HepG2 (cell line): ENCODE results near the gene AGAP3. TPM values are rescaled to one million over a fixed set of nuclear protein-coding genes. Genes with fewer than 3 reads are reported as not detected.

ENCODE experiments used
- GMEB2 ChIP-seq: IDR thresholded peaks from 2 replicates; pipeline ENCODE4 v1.6.1; 2016; ENCODE audit warnings: missing biosample characterization, missing genetic modification reagents, low read depth
- HNF4G ChIP-seq, 2 experiments: sonication (generic) in 1 of 2; formaldehyde crosslinking in 1 of 2; IDR thresholded peaks; 2 replicates each; pipeline versions ENCODE4 v1.4.0 to v1.6.1; 2011 to 2020; ENCODE audit warnings: borderline replicate concordance in 2 of 2, low read depth in 2 of 2, mild to moderate bottlenecking in 2 of 2, low read length in 1 of 2, missing genetic modification reagents in 1 of 2, moderate library complexity in 1 of 2
- HNRNPL ChIP-seq: fragments of 200-400 bp; formaldehyde crosslinking; IDR thresholded peaks from 2 replicates; pipeline ENCODE4 v1.6.1; 2017; ENCODE audit warnings: mild to moderate bottlenecking, low read depth, low read length
- HNRNPLL ChIP-seq: fragments of 200-400 bp; formaldehyde crosslinking; IDR thresholded peaks from 2 replicates; pipeline ENCODE4 v1.6.1; 2017; ENCODE audit warnings: mild to moderate bottlenecking, low read depth, low read length; ENCODE audit not compliant: poor library complexity, severe bottlenecking
- KLF16 ChIP-seq, 2 experiments: sonication (generic) in 1 of 2; formaldehyde crosslinking in 1 of 2; IDR thresholded peaks; 2 replicates each; pipeline versions ENCODE4 v1.6.1 to v1.8.0; 2016 to 2023; ENCODE audit warnings: missing genetic modification reagents in 2 of 2, missing compliant biosample characterization in 1 of 2
- PAF1 ChIP-seq: IDR thresholded peaks from 2 replicates; pipeline ENCODE4 v1.6.1; 2016; ENCODE audit warnings: missing genetic modification reagents, missing compliant biosample characterization
- SALL2 ChIP-seq: sonication (generic); formaldehyde crosslinking; IDR thresholded peaks from 2 replicates; pipeline ENCODE4 v1.8.1; 2023; ENCODE audit warnings: mild to moderate bottlenecking, missing genetic modification reagents, inconsistent platforms
- SIX1 ChIP-seq: sonication (generic); formaldehyde crosslinking; IDR thresholded peaks from 2 replicates; pipeline ENCODE4 v1.4.0; 2020; ENCODE audit warnings: missing genetic modification reagents, borderline replicate concordance
- SNAI1 ChIP-seq: sonication (generic); formaldehyde crosslinking; IDR thresholded peaks from 2 replicates; pipeline ENCODE4 v1.5.0; 2020; ENCODE audit warnings: mild to moderate bottlenecking, missing genetic modification reagents, borderline replicate concordance
- SOX5 ChIP-seq: IDR thresholded peaks from 2 replicates; pipeline ENCODE4 v1.6.1; 2016; ENCODE audit warnings: borderline replicate concordance
- SRY ChIP-seq: sonication (generic); formaldehyde crosslinking; IDR thresholded peaks from 2 replicates; pipeline ENCODE4 v1.8.0; 2022; ENCODE audit warnings: mild to moderate bottlenecking, missing genetic modification reagents
- TCF7 ChIP-seq: sonication (generic); IDR thresholded peaks from 2 replicates; pipeline ENCODE4 v1.6.1; 2016; ENCODE audit warnings: antibody characterized with exemption, low read depth
- YY1 ChIP-seq: IDR thresholded peaks from 2 replicates; pipeline ENCODE4 v1.6.1; 2011; ENCODE audit warnings: low read length, low read depth, moderate library complexity, mild to moderate bottlenecking; ENCODE audit not compliant: insufficient read depth, insufficient replicate concordance
- ZFX ChIP-seq: sonication (generic); formaldehyde crosslinking; IDR thresholded peaks from 2 replicates; pipeline ENCODE4 v1.4.0; 2020; ENCODE audit warnings: mild to moderate bottlenecking, low read depth, missing genetic modification reagents, moderate library complexity
- ZNF446 ChIP-seq: sonication (generic); formaldehyde crosslinking; IDR thresholded peaks from 2 replicates; pipeline ENCODE4 v1.5.0; 2020; ENCODE audit warnings: mild to moderate bottlenecking, missing genetic modification reagents
- ZNF451 ChIP-seq: sonication (generic); formaldehyde crosslinking; IDR thresholded peaks from 2 replicates; pipeline ENCODE4 v1.5.0; 2020; ENCODE audit warnings: mild to moderate bottlenecking, missing genetic modification reagents
- ZNF687 ChIP-seq: sonication (generic); formaldehyde crosslinking; IDR thresholded peaks from 2 replicates; pipeline ENCODE4 v1.5.1; 2020; ENCODE audit warnings: mild to moderate bottlenecking, missing genetic modification reagents, moderate library complexity
- ZNF766 ChIP-seq: sonication (generic); formaldehyde crosslinking; IDR thresholded peaks from 2 replicates; pipeline ENCODE4 v1.5.0; 2020; ENCODE audit warnings: missing genetic modification reagents, borderline replicate concordance
- ZSCAN5A ChIP-seq: sonication (generic); formaldehyde crosslinking; IDR thresholded peaks from 2 replicates; pipeline ENCODE4 v1.8.0; 2022; ENCODE audit warnings: mild to moderate bottlenecking, missing genetic modification reagents, borderline replicate concordance
- polyA plus RNA-seq, 8 experiments: library from polyadenylated mRNA; depleted of rRNA in 3 of 8; stranded (reverse) in 7 of 8; unstranded in 1 of 8; fragments of >200 nt; fragmentation: Illumina TruSeq in 4 of 8; extraction: Trizol in 4 of 8; gene quantifications; 2 replicates each; pipeline versions ENCODE4 v1.2.1 to v1.2.3, GENCODE V29; 2011 to 2016; ENCODE audit warnings: low read depth in 4 of 8, missing spikeins in 1 of 8, mixed read lengths in 1 of 8; ENCODE audit not compliant: insufficient read depth in 1 of 8
- total RNA-seq, 5 experiments: library from RNA; depleted of rRNA; stranded (reverse); fragments of >200 nt; fragmentation: Illumina TruSeq; extraction: Trizol; gene quantifications; 2 replicates each; pipeline ENCODE4 v1.2.3, GENCODE V29; 2016; ENCODE audit warnings: low read depth in 1 of 5

The AGAP3 gene
- total and polyA plus RNA-seq, 2 of the 13 experiments (the other 11 are each of a cell fraction or from before 2014, with no cell fraction given): 31.3 to 61.4 TPM

- no peak for TF ChIP-seq SOX5 (CRISPR knock-in tag)
- TF ChIP-seq KLF16 (CRISPR knock-in tag; IDR thresholded peaks at IDR 0.05): no peak; a peak in 1 of 4 replicates
- peak; percentile 36 for TF ChIP-seq HNRNPLL
- no peak for TF ChIP-seq TCF7
- TF ChIP-seq SIX1 (CRISPR knock-in tag): no peak
- TF ChIP-seq ZNF687: peak; percentile 30
- TF ChIP-seq ZNF766 (CRISPR knock-in tag): 0 out of 2 replicates have a peak, but pooled peaks have one; percentile 71
- TF ChIP-seq ZNF451 (CRISPR knock-in tag): no peak
- no peak for TF ChIP-seq SALL2
- no peak for TF ChIP-seq SRY (CRISPR knock-in tag)
- 0 out of 2 replicates have a peak, but pooled peaks have one; percentile 25 for TF ChIP-seq ZFX (CRISPR knock-in tag)
- no peak for TF ChIP-seq ZNF446 (CRISPR knock-in tag)
- no peak for TF ChIP-seq HNF4G (IDR thresholded peaks at IDR 0.05; ENCODE audit: borderline replicate concordance, low read depth, low read length)
- TF ChIP-seq HNF4G (CRISPR knock-in tag; IDR thresholded peaks at IDR 0.05; ENCODE audit: borderline replicate concordance, low read depth): no peak
- 0 out of 2 replicates have a peak, but pooled peaks have one; percentile 59 for TF ChIP-seq HNRNPL
- TF ChIP-seq ZSCAN5A (CRISPR knock-in tag): no peak
- no peak for TF ChIP-seq GMEB2 (CRISPR knock-in tag)
- no peak for TF ChIP-seq YY1
- TF ChIP-seq SNAI1 (CRISPR knock-in tag): no peak
- no peak for TF ChIP-seq PAF1 (CRISPR knock-in tag)
These were observed 25.7 kb upstream of the AGAP3 start (continued) for GRCh38 chr7:151060416-151061212.
